Brain microvascular endothelial cell (primary cell): Measurements from ENCODE around the gene SATB2.

Experiments used
- DNase-seq: peaks from one replicate; pipeline ENCODE4 v3.0.0-alpha.2; 2020
- H3K27ac ChIP-seq: fragments of 250-450 bp; sonication (Bioruptor Pico); 2 replicates; pipeline ENCODE4 v1.5.1; 2020; ENCODE audit warnings: mild to moderate bottlenecking, moderate library complexity
- H3K27me3 ChIP-seq: fragments of 250-450 bp; sonication (Bioruptor Pico); replicated peaks from 2 replicates; pipeline ENCODE4 v1.5.1; 2020; ENCODE audit warnings: mild to moderate bottlenecking
- H3K36me3 ChIP-seq: fragments of 250-450 bp; sonication (Bioruptor Pico); replicated peaks from 2 replicates; pipeline ENCODE4 v1.5.1; 2020; ENCODE audit warnings: mild to moderate bottlenecking
- H3K4me3 ChIP-seq: 2 replicates; pipeline ENCODE4 v1.5.1; 2011; ENCODE audit warnings: low read depth, mild to moderate bottlenecking, control low read depth, low read length, moderate library complexity
- in situ Hi-C: cut with HindIII; loops from 2 replicates; pipeline ENCODE4 v1.10.0; 2017; ENCODE audit warnings: low sequenced_read_pairs, low pct_ligation_motif_present
- TF ChIP-seq, protein P1 (sequence below): IDR thresholded peaks from 2 replicates; pipeline ENCODE4 v1.5.1; 2011; ENCODE audit warnings: low read depth, mild to moderate bottlenecking, moderate library complexity, low read length, control low read depth, inconsistent platforms; ENCODE audit errors: missing control alignments

Gene SATB2

DNA sequence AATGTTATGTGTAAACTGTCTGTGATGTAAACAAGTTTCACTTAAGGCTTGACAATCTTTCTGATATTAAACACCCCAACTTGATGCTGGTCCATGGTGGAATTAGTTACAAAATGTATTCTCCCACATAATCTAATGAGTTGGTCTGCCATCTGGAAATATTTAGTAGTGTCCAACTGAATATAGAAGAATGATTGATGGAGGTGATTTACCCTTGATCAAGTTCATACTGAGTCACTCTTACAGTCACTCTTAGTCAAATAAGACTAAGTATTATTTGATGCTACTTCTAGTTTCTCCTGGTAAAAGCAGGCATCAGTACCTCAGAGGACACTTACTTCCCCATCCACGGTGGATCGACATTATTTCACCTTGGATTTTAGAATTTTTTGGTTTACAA lies 198.1 kb downstream of the SATB2 start:
- Histone ChIP-seq H3K4me3 (no peak overlapping the region), H3K27ac (no peak overlapping the region), H3K36me3 (no peaks in the 10 kb centered on the region), H3K27me3 (no peaks in the 10 kb centered on the region)
- TF ChIP-seq, protein P1, sequence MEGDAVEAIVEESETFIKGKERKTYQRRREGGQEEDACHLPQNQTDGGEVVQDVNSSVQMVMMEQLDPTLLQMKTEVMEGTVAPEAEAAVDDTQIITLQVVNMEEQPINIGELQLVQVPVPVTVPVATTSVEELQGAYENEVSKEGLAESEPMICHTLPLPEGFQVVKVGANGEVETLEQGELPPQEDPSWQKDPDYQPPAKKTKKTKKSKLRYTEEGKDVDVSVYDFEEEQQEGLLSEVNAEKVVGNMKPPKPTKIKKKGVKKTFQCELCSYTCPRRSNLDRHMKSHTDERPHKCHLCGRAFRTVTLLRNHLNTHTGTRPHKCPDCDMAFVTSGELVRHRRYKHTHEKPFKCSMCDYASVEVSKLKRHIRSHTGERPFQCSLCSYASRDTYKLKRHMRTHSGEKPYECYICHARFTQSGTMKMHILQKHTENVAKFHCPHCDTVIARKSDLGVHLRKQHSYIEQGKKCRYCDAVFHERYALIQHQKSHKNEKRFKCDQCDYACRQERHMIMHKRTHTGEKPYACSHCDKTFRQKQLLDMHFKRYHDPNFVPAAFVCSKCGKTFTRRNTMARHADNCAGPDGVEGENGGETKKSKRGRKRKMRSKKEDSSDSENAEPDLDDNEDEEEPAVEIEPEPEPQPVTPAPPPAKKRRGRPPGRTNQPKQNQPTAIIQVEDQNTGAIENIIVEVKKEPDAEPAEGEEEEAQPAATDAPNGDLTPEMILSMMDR = no peak
- no peak for DNase-seq
- in situ Hi-C loops = no loop called here

- H3K27ac ChIP-seq = no peak overlapping the region
- TF ChIP-seq, protein P1 = peak; percentile 58
- no peak for DNase-seq
- H3K4me3 ChIP-seq = no peak overlapping the region
- in situ Hi-C loops = no loop called here
- no peaks in the 10 kb centered on the region for H3K36me3 ChIP-seq
- H3K27me3 ChIP-seq = no peaks in the 10 kb centered on the region
Observed at GRCh38 chr2:199258291-199258690, 199.4 kb downstream of the SATB2 start.

- DNase-seq = no peak
- Histone ChIP-seq H3K4me3 (no peak overlapping the region), H3K27me3 (no peaks in the 10 kb centered on the region), H3K27ac (no peak overlapping the region), H3K36me3 (no peaks in the 10 kb centered on the region)
- TF ChIP-seq, protein P1 = no peak
- in situ Hi-C loops = no loop called here
Observed at GRCh38 chr2:199257261-199258224, 200.2 kb downstream of the SATB2 start.

DNA sequence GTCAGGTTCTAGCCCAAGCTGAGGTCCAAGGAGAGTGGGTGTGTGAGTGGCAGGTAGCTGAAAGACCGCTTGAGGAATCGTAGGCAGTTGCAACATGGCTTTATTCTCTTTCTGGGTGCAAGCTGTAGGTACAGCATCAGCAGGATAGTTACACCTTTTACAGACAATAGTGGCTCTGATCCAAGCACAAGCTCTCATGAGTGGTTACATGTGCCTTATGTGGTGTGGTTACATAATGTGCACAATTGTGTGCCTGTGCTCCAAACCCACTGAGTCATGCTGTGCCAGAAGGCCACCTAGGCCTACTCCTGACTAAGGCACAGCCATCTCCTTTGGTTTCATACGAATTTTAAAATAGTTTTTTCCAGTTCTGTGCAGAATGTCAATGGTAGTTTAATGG lies 227.6 kb downstream of the SATB2 start:
- Histone ChIP-seq H3K36me3 (no peaks in the 10 kb centered on the region), H3K4me3 (no peak overlapping the region), H3K27me3 (no peaks in the 10 kb centered on the region), H3K27ac (no peak overlapping the region)
- in situ Hi-C loops = no loop called here
- TF ChIP-seq, protein P1 = no peak
- DNase-seq = no peak

DNA sequence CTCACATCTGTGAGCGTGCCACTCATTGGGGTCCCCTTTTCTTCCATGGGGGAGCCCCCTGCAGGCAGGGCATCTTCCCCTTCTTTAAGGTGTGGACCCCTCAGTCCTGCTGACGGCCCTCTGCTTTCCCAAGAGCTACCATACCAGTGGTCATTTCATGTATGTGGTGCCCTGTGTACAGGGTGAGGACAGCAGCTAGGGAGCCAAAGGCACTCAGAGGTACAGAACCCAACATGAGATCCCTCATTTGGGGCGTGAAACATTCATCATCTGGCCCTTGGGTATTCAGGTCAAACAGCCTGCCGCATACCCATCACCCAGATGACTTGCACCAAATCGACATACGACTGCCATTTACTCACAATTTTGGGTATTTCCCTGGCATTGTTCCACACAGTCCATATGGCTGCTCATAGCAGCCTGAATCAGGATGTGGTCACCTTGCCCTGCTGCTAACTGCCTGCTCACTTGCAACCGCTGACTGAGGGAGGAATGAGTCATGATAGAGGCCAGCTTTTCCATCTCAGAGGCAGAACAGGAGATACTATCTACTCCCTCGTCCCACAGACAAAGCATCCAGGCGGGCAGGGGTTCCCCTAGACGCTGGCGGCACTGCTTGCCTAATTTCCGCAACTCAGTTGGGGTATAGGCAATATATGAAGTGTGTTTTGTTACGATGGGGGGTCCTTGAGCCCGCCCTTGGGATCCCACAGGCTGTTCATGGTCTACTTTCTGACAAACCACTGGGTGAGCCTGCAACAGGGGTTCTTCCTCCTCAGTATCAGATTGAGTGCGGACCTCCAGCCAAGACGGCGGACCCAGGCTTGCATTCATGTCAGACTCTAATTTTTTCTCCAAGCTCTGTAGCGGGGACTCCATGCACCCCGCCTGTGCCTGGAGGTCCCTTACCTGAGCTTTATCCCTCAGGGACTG lies 228.6 kb downstream of the SATB2 start:
- no peak overlapping the region for H3K4me3 ChIP-seq
- no peaks in the 10 kb centered on the region for H3K36me3 ChIP-seq
- DNase-seq = peak; percentile 82
- H3K27ac ChIP-seq = no peak overlapping the region
- TF ChIP-seq, protein P1 = no peak
- H3K27me3 ChIP-seq = no peaks in the 10 kb centered on the region
- in situ Hi-C loops = no loop called here
